GM10847 (cell line): Measurements from ENCODE around the gene CDH18.

Experiments
- POLR2A ChIP-seq: IDR thresholded peaks from 2 replicates; pipeline ENCODE4 v1.6.1; 2011; ENCODE audit not compliant: insufficient read length; ENCODE audit errors: extremely low read depth

Gene CDH18

DNA sequence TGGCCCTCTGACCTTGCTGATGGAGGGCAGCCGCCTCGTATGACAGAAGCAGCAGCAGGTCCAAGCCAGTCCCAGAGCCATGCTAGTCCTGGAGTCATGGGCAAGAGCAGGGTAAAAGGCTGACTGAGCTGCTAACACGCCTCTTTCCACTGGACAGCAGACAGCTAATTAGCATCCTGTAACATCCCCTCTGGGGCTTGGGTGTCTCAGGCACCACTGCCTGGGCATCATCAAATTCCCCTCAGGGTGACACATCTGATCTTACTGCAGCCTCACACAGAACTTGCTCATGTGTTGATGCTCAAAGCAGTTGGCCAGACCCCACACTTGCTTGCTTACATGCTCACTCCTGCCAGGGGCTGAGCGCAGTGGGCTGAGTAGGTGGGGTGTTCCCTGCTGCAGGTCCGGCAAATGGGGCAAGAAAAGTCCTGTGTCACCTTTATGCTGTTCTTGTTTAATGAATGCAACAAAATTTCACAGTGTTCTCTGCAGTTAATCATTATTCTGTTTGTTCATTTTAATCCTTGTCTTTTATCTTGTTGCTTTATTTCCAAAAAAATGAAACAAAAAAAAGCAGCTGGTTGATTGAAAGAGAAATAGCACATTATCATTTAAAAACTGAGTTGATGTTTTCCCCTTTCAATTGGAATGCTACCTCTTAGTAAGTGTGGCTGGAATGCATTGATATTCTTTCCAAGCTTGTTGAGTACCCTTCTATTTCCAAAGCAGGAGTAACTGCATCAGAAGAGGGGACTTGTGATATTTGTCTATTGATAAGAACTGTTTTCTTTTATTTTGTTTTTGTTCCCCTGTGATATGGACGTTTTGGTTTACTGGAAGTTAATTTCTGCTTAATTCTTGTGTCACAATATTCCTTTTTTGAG lies 254.1 kb downstream of the CDH18 start:
- no peak for TF ChIP-seq POLR2A

DNA sequence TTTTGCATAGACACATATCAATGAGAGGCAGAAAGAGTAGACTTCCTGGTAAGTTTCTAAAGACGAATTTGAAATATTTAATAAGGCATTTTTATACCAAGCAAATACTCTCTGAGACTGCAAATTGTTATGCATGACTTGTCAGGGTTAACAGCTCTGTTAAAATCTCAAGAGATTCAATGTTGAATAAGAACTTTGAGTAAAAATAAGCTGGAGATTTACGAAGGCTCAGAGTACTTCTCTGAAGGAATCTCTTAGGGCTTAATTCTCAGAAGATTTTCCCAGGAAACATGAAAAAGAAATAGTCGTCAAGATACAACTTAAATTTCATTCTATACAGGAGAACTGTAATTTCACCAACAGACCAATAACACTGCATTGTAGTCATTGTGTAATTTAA lies 259.4 kb downstream of the CDH18 start:
- no peak for TF ChIP-seq POLR2A

DNA sequence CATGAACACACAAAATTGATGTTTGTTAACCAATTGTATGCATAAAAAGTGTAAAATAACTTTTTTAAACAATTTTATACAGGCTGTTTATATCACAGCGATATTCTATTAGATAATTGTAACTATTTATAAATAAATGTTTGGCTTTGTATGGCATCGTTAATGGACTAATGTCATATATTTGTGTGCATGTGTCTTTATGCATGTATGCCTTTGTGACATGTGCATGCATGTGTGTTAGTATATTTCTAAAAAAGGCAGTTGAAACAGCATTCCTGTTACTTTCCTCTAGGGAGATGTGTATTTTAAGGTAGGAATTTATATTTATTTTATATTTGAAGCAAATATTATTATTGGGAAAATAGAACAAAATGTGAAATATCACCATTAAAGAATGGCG lies 268.9 kb downstream of the CDH18 start:
- no peak for TF ChIP-seq POLR2A

DNA sequence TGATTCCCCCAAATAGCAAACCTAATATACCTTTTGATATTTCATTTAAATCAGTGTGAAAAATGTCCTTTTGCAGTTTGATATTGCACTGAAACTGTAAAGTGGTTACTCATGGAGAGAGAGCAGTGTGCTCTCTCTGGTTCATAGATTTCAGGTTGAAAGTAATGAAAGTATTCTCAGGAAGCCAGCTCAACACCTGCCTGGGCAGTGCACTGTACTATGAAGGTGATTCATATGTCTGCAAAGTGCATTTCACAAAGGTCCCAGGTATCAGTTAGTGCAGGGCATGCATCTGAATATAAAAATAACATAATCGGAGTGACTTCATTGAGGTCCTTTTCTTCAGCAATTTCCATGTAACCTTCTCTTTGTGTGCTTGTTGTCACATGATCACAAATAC lies 274.3 kb downstream of the CDH18 start:
- no peak for TF ChIP-seq POLR2A

DNA sequence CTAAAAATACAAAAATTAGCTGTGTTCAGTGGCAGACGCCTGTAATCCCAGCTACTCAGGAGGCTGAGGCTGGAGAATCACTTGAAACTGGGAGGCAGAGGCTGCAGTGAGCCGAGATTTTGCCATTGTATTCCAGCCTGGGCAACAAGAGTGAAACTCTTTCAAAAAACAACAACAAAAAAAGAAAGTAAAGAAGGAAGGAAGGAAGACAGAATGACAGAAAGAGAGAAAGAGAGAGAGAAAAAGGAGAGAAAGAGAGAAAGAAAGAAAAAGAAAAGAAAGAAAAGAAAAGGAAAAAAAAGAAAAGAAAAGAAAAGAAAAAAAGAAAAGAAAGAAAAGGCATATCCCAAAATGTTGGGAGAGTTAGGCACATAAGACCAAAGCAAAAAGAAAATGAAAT lies 278.6 kb downstream of the CDH18 start:
- no peak for TF ChIP-seq POLR2A

DNA sequence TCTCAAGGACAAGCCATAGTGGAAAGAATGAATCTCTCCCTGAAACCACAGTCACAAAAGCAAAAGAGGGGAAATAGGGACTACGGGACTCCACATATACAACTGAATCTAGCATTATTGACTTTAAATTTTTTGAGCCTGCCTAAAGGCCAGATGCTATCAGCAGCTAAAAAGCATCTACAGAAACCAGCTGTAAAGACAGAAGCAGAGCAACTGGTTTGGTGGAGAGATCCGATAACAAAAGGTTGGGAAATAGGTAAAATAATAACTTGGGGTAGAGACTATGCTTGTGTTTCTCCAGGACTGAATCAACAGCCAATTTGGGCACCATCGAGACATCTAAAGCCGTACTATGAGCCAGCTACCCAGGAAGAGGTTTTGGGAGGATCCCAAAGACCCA lies 281.2 kb downstream of the CDH18 start:
- no peak for TF ChIP-seq POLR2A

DNA sequence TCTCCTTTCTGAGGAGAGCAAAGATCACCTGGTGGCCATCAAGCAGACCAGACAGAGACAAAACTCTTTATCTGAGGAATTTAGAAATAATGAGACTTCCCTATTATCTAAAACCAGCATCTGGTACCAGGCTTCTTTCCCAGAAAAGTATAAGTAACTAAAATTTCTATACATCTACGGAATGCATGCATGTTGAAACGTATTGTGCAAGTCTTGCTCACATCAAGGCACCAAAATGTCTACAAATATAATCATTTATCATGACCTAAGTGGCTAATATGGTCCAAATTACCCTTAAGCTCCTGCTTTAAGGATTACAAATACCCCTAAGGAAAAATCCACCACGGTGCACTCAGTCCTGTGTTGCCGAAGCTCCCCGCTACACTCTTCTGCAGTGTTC lies 286.3 kb downstream of the CDH18 start:
- no peak for TF ChIP-seq POLR2A

DNA sequence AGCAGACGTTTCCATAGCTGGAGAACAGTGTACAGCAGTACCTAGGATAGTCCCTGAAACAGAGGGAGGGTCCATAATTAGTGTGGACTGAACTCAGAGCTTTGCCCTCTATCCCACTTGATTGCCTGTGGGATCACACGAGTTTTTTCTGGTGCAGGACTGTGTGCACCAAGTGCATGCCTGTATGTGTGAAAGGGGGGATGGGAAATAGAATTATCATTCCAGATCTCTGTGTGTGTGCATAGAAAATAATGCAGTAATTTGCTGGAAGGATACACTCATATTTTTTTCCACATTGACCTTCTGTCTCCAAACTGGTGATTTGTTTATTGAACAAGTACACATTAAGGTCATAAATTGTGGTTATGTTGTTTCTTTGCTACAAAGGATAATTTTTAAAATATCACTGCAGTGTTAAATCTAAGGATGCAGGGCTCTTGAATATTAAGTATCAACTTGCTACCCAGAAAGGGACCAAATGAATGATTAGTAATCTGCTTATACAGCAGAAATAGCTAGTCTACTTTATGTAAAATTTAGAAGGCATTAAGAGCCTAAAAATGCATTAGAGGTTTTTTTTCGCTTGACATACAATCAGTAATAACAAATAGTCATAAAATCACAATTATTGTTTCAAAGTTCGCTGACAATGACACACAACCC lies 292.9 kb downstream of the CDH18 start:
- no peak for TF ChIP-seq POLR2A

DNA sequence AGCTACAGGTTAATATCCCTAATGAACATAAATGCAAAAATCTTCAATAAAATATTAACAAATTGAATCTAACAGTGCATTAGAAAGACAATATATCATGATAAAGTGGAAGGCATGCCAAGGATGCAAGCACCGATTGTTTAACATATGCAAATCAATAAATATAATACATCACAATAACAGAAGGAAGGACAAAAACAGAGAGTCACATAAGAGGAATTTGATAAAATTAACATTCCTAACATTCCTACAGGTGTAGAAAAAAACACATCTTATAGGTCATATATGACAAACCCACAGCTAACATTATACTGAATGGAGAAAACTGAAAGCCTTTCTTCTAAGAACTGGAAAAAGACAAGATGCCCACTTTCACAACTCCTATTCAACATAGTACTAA lies 297.0 kb downstream of the CDH18 start:
- TF ChIP-seq POLR2A, result no peak

DNA sequence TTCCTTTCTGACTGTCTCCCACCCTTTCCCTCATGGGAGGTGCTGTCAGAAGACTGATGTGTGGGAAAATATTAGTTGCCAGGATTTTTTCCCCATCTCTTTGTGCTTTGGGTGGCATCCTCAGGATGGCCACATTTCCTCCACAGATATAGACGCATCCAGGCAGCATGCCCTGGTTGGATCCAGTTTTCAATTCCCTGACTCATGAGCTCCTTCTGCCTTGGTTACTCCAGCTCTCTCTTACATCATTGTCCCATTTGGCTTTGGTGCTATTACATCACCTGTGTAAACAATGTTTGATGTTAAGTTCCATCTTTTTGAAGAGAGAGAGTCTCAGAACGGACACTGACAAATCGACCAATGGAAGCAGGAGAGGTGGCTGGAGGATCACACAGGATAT lies 302.5 kb downstream of the CDH18 start:
- no peak for TF ChIP-seq POLR2A

DNA sequence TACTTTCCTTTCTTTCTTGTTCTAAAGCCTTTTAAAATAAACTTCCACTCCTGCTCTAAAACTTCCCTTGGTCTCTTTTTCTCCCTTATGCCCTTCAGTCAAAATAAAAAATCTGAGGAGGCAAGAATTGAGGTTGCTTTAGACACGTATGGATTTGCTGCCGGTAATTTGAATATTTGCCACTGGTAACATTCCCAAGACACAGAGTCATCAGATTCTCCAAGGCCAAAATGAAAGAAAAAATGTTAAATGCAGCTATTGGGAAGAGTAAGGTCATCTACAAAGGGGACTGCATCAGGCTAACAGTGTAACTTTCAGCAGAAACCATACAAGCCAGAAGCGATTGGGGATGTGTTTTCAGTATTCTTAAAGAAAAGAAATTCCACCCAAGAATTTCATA lies 311.1 kb downstream of the CDH18 start:
- no peak for TF ChIP-seq POLR2A

DNA sequence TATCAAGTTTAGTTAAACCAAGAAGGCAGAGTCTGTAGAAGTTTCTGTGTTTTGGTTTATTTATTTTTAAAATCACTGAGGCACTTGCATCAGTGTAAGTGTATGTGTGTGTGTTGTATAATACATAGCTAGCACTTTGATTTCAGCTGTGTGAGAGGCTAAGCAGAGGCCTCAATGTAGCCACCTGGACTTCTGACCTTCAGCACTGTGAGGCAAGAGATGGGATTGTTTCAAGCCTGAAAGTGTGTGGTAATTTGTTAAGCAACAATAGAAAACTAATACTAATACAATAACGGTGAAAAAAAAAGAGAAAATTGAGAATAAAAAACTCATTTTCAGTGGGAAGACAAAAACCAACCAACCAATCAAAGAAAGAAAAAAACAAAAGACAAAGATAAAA lies 327.3 kb downstream of the CDH18 start:
- TF ChIP-seq POLR2A, result no peak

DNA sequence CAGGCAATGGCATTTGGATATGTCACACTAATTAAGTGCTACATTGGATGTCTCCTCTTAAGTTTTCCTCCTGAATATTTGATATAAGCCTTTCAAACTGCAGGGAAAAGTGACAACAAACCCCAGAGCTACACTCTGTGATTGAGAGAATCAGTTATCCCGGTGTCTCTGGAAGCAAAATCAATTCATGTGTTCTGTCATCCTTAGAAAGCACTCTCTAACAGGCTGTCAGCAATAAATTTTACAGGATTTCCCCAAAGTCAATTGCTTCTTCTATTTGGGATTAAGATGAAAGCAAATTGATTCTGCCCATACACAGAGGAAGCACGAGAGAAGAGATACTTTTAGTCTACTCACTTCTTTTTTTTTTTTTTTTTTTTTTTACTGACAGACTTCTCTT lies 332.4 kb downstream of the CDH18 start:
- TF ChIP-seq POLR2A, result no peak

DNA sequence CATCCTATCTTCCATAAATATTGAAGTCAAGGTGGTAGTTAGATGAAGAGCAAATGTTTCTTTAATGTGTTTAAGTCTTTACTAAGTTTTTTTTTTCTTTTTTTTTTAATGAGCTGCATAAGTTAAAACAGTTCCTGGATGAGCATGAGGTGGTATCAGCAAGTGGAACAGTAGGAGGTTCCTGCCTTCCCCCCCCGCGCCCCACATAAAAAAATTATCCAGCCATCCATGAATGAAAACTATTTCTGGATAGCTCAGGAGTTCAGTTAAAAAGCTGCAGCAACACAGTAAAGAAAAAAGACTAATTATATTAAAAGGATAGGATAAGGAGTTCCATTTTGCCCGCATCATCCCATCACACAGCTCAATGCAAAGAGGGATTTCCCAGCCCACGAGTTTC lies 349.5 kb downstream of the CDH18 start:
- TF ChIP-seq POLR2A, result no peak

DNA sequence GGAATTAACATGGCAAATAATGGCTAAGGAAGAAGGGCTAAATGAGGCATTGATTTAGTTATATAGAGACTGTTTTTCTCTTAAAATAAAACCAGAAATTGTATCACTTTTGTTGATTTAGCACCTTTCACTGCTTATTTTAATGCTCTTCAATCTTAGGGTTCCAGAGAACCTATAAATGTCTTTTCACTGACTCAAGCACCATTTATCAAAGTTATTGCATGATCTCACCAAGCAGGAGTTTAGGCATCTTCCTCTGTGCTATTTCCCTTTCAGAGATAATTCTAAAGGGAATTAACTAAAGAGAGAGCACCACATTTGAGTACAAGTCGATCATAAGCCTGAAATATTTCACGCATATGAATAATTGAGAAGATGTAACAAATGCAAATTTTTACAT lies 357.1 kb downstream of the CDH18 start:
- TF ChIP-seq POLR2A, result no peak

DNA sequence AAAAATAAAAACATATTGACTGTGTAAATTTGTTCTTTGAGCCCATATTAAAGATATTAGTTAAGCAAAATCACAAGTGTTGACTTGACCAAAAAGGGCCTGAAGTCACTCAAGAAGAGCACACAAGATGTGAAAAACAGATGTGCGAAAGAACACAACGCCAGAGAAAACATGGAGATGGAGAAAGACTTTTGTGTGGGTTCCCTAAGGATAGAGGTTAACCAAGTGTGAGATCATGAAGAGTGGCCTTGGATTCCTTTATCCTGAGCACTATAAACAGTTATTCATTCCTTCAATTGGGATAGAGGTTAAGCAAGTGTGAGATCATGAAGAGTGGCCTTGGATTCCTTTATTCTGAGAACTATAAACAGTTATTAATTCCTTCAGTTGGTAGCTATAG lies 361.8 kb downstream of the CDH18 start:
- no peak for TF ChIP-seq POLR2A

DNA sequence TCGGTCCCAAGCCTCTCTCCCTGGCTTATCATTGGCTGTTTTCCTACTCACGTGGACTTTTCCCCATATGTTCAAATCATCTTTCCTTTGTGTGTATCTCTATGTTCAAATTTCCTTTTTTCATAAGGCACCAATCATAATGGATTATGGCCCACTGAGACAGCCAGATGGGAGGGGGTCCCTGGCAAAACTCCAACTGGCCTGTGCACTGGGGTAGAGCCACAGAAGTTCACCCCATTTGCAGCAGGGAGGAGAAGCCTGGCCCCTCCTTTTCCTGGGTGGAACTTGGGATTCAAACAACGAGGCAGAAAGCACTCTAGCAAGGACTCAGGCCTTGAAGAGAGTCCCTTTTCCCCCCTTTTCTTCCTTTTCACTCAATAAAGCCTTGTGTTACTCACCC lies 362.4 kb downstream of the CDH18 start:
- TF ChIP-seq POLR2A, result no peak
